ENCODE measurements around the gene RPRD1A. TPM values are rescaled to one million over a fixed set of nuclear protein-coding genes. Genes with fewer than 3 reads are reported as not detected.

Gene RPRD1A
- total and polyA plus RNA-seq, 2 of the 4 experiments (the other 2 are of a cell fraction) = 23.3 to 27.2 TPM

GRCh38 chr18:36107477-36107876 lies 40.1 kb upstream of the RPRD1A start:
- Histone ChIP-seq H3K18ac (ENCODE audit: low read depth, low read length) (no peak overlapping the region), H3K14ac (replicated peaks; ENCODE audit: low read depth, low read length) (no peak overlapping the region), H2AFZ (replicated peaks; ENCODE audit: low read length, poor library complexity) (no peak overlapping the region), H3K9me3 (ENCODE audit: control insufficient read depth, insufficient read depth, low read length) (no peaks in the 10 kb centered on the region), H3K9ac (ENCODE audit: low read depth, low read length) (no peak overlapping the region), H4K5ac (ENCODE audit: low read depth, low read length) (no peak overlapping the region), H3K4me1 (ENCODE audit: control insufficient read depth, insufficient read depth, low read length) (no peaks in the 10 kb centered on the region), H2BK15ac (ENCODE audit: low read depth, low read length) (no peak overlapping the region), H3K27ac (ENCODE audit: insufficient read depth, low read length) (no peak overlapping the region), H3K9me1 (ENCODE audit: insufficient read depth, low read length) (peaks cover 8% of the 10 kb centered on the region; the same call in 1 of the 2 replicates), H3K36me3 (ENCODE audit: control insufficient read depth, insufficient read depth, low read length) (peaks cover 19% of the 10 kb centered on the region), H4K20me1 (ENCODE audit: insufficient read depth, low read length) (no peaks in the 10 kb centered on the region), H2BK120ac (ENCODE audit: low read depth, low read length) (no peak overlapping the region), H3K56ac (ENCODE audit: extremely low read depth, insufficient read depth, low read length) (no peak overlapping the region), H4K91ac (ENCODE audit: insufficient read depth, low read depth, low read length) (no peak overlapping the region), H3K4me2 (ENCODE audit: low read depth, low read length) (no peak overlapping the region), H3K79me1 (ENCODE audit: low read depth in 1 of 2, low read length in 2 of 2) (0 out of 4 replicates have a peak, but pooled peaks cover 0 to 2% of the 10 kb centered on the region in 2 experiments), H2BK5ac (ENCODE audit: low read depth, low read length, poor library complexity, severe bottlenecking) (no peak overlapping the region), H4K8ac (ENCODE audit: low read depth in 2 of 2, low read length in 2 of 2) (no peak overlapping the region), H3K23ac (ENCODE audit: low read depth, low read length) (no peak overlapping the region), H3K27me3 (ENCODE audit: control insufficient read depth, insufficient read depth, low read length) (no peaks in the 10 kb centered on the region), H2BK20ac (ENCODE audit: low read depth, low read length) (no peak overlapping the region), H3K4me3 (ENCODE audit: insufficient read depth, low read depth, low read length) (no peak overlapping the region), H3K4ac (ENCODE audit: low read depth, low read length) (no peak overlapping the region), H2AK9ac (replicated peaks; ENCODE audit: low read depth, low read length, poor library complexity) (no peak overlapping the region), H2AK5ac (ENCODE audit: low read depth, low read length) (no peak overlapping the region)
- ATAC-seq (ENCODE audit: low read depth) = no peak
- intact Hi-C loops (cut with micrococcal nuclease) = no loop called here
- in situ Hi-C loops (cut with MboI; ENCODE audit: low sequenced_read_pairs) = no loop called here
- no TSS peak for BruUV-seq (replicated peaks)
- ChIA-PET POLR2A (ENCODE audit: unreplicated experiment) (interaction anchor here (0.6 kb wide), 1 partner anchor 185 kb away, joined by 3 read pairs; no protein-coding TSS in a partner anchor), CTCF (interaction anchor here (0.6 to 1.1 kb wide), 2 partner anchors 20 to 21 kb away, joined by 3 to 4 read pairs; no protein-coding TSS in a partner anchor)
- DNase-seq = no peak
- dilution Hi-C loops (cut with HindIII; ENCODE audit: low sequenced_read_pairs, unreplicated experiment) = no loop called here
- TF ChIP-seq RCOR1 (IDR thresholded peaks at IDR 0.05; ENCODE audit: insufficient replicate concordance, low read length) = no peak
- TF ChIP-seq MXI1 (IDR thresholded peaks at IDR 0.05; ENCODE audit: borderline replicate concordance, low read depth, low read length) = no peak
- TF ChIP-seq MAFK (IDR thresholded peaks at IDR 0.05; ENCODE audit: low read depth, low read length) = no peak
- no peak for TF ChIP-seq BHLHE40 (IDR thresholded peaks at IDR 0.05; ENCODE audit: low read depth, low read length)
- TF ChIP-seq USF2 (IDR thresholded peaks at IDR 0.05; ENCODE audit: low read depth, low read length) = no peak
- no peak for TF ChIP-seq RFX5 (IDR thresholded peaks at IDR 0.05; ENCODE audit: low read depth, low read length)
- no peak for TF ChIP-seq CEBPB (IDR thresholded peaks at IDR 0.05; ENCODE audit: low read depth, low read length)
- no peak for TF ChIP-seq SMC3 (IDR thresholded peaks at IDR 0.05; ENCODE audit: low read depth, low read length)
- TF ChIP-seq FOS (IDR thresholded peaks at IDR 0.05; ENCODE audit: low read depth, low read length) = no peak
- no peak for TF ChIP-seq CTCF (conservative IDR thresholded peaks at IDR 0.05; ENCODE audit: low read depth, low read length)
- no peak for TF ChIP-seq RAD21 (IDR thresholded peaks at IDR 0.05; ENCODE audit: low read length)
- TF ChIP-seq CHD1 (IDR thresholded peaks at IDR 0.05; ENCODE audit: low read depth, low read length) = no peak
- TF ChIP-seq NFE2L2 (IDR thresholded peaks at IDR 0.05; ENCODE audit: low read depth, low read length) = no peak
- TF ChIP-seq POLR2A (IDR thresholded peaks at IDR 0.05; ENCODE audit: low read depth, low read length) = no peak

Data from IMR-90 (cell line).